HG03280 (cell line): ENCODE measurements around the gene EAF1.
"Not testable (repeated sequence)": the region's sequence is repeated elsewhere in the genome, so short reads cannot be mapped to it uniquely, and the experiment has no call there.

ENCODE experiments used
- ATAC-seq: cut with Tn5 transposase; IDR thresholded peaks from one replicate; pipeline ENCODE4 v1.9.1; 2021; ENCODE audit warnings: mild to moderate bottlenecking, moderate library complexity; ENCODE audit not compliant: unreplicated experiment

EAF1 gene

GRCh38 chr3:15477951-15478639, 50.7 kb downstream of the EAF1 start:
- no peak for ATAC-seq

- ATAC-seq = no peak
These were observed 51.2 kb downstream of the EAF1 start for GRCh38 chr3:15478640-15478979.

GRCh38 chr3:15479400-15480224, 52.2 kb downstream of the EAF1 start:
- no peak for ATAC-seq

- ATAC-seq = not testable (repeated sequence)
These were observed 57.2 kb downstream of the EAF1 start for GRCh38 chr3:15484551-15484950.

- ATAC-seq = no peak
These were observed 58.6 kb downstream of the EAF1 start for GRCh38 chr3:15486020-15486419.

GRCh38 chr3:15486979-15487378, 59.6 kb downstream of the EAF1 start:
- ATAC-seq = no peak

- no peak for ATAC-seq
These were observed 60.6 kb downstream of the EAF1 start for GRCh38 chr3:15488002-15488401.

- no peak for ATAC-seq
These were observed 62.8 kb downstream of the EAF1 start for GRCh38 chr3:15490158-15490557.

GRCh38 chr3:15491143-15491542, 63.7 kb downstream of the EAF1 start:
- ATAC-seq = no peak
